ENCODE measurements around the gene KHNYN.
"Not testable (repeated sequence)": the region's sequence is repeated elsewhere in the genome, so short reads cannot be mapped to it uniquely, and the experiment has no call there.

The KHNYN gene

DNA sequence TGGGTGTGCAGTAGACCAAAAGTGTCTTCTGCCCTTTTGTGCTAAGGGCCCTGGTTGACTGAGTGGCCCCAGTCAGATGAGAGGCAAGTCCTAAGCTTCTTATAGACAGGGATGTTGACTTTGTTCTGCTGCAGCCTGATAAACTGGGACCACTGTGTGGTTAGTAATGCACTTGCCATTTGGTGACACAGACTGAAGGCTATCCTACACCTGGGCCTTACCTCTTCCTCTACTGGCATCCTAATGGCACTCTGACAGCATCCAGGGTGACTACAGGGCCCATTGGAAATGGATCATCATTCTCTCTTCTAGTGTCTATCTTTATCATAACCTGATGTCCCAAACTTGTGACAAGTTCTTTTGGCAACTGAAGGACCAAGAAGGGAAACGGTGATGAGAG lies 9.5 kb downstream of the KHNYN start:
- no peak for DNase-seq

DNA sequence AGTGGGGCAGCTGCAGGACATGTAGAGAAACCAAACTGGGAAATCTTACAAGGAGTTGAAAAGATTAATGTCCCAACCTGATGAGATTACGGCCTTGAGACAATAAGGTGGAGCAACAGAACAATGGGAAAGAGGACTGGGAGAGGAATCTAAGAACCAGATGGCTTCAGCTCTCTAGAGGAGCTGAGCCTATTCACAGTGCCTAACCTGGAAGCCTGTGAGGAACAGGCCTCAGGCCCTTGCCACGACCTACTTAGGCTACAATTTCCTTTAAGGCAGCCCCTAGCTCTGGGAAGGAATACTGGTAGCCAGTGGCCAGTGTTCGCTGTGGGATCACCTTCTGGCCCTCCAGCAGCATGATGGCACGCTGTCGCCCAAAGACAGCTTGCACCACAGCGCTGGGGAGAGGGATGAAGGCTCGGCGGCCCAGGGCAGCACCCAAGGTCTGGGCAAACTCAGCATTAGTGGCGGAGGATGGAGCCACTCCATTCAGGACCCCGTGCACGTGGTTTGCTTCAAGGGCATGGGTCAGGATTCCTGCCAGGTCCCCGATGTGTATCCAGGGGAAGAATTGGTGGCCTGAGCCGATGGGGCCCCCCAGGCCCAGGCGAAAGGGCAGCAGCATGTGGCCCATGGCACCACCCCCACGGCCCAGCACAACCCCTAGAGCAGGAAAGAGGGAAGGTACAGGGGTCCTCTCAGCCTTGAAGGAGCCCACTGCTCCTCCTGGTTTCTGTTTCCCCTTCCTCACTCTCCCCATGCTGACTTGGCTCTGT lies 10.3 kb downstream of the KHNYN start:
- DNase-seq: no peak

DNA sequence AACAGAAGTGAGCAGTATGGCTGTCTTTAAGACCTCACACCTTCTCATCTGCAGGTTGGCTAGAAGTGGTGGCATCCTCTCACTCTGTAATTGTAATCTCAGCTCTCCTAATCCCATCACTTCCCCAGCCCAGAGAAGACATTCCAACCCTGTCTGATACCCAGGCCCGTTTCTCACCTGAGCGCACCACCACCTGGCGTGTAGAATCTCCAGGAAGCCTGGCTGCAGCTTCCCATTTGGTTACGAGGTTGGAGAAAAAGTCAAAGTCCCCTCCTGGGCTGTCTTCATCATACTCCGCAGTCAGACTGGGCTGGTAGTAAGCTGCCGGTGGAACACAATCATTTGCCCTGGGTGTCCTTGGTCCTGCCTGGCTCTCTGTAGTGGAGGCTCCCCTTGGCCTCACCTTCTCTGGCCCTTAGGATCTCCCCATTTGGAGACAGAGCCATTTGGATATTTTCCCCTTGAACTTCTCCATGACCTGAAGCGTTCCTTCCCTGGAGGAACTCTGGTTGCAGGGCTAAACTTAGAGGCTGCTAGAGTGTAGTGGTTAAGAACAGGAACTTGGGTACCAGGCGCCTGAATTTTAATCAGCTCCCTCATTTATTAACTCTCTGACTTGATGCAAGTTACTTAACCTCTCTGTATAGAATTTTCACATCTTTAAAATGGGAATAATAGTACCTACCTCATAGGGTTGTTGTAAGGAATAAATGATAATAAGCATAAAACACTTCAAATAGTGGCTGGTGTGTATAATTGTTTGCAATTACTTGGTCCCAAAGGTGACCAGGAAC lies 11.0 kb downstream of the KHNYN start:
- no peak for DNase-seq

DNA sequence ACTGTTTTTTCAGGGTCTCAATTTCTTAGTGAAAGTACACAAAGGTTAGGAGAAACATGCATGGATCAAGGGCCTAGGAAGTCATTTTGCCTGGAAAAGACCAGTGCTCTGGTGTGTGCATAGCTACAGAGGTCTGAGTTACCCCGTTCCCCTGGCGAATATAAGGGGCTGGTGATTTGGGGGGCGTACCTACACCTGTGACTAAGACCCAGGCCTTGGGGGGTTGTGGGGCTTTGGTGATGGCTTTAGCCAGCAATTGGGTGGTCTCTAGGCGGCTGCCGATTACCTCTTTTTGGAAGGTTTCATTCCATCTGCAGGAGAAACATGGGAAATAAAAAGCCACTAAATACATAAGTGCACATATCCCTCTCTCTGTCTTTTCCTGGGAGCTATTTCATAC lies 11.7 kb downstream of the KHNYN start:
- DNase-seq: no peak

DNA sequence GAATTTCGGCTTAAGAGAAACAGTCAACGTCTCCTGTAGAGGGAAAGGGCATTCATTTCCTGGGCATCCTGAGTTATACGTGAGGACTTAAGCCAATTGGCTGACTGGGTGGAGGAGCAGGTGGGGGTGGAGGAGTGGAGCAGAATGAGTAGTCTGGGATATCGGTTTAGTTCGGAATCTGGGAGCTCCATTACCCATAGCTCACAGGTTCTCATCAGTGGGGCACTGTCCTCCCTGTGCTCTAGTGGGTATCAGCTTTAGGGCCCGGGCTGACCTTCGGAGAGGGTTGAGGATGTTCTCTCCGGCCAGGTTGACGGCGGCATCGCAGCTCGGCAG lies 12.1 kb downstream of the KHNYN start:
- no peak for DNase-seq

DNA sequence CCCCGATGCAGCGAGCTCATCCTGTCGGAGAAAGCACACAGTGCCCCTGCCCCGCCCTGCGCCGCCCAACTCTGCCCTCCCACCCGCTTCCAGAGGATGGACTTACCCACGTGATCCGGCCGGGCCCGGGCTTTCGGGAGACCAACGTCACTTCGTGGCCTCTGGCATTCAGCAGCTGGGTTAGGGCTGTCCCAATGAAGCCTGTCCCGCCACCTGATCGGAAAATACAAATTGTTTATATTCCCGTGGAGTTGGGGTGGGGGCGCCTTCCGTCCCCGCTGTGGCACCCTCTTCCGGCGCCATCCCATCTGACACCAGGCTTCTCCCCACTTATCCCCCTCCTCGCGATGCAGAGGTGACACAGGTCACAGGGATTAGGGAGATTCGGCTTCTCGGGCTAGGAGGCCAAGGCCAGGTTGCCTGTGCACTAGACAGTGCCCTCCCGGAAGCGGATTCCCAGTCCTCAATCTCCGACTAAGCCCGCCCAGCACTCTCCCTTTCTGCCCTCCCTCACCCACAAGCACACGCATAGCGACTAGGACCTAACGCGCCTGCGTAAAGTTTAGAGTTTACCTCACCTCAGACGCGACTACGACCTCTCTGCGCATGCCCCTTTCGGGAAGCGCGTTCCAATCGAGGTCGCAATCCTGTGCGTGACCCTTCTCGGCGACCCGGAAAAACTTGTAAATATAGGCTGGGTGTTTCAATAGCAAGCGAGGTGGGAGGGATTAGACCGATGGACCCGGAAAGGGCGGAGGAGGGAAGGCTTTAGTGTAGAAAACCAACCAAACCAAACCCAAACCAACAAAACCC lies 12.7 kb downstream of the KHNYN start, which contains the start of gene SDR39U1:
Gene SDR39U1, minus strand, starts transcription at position 537 of the 813 bp plus-strand sequence. Its CDS starts 7 bp downstream, at position 530.
- peak; percentile 99 for DNase-seq

DNA sequence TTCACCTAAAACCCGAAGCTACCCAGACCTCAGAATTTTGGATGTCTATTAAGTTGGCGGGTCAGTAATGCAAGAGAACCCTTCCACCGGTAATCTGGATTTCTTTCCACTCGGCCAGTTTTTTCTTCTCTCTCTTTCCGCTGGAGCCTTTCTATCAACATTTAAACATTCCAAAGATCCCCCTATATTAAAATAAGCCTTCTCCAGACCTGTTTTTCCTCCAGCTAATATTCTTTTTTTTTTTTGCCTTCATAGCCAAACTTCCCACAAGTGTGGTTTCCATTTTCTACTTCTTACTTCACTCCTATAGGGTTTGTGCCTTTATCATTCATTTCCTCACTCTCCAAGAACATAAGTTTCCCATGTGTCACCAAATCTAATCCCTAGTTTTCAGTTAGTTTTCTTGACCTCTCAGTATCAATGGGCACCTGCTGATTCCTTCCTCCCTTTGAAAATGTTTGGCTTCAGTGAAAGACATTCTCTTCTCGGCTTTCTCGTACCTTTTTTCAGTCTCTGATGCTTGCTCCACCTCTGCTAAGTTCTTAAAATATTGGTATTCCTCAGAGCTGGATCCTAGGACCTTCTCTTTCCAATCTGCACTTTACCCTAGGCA lies 13.4 kb downstream of the KHNYN start:
- DNase-seq: no peak

DNA sequence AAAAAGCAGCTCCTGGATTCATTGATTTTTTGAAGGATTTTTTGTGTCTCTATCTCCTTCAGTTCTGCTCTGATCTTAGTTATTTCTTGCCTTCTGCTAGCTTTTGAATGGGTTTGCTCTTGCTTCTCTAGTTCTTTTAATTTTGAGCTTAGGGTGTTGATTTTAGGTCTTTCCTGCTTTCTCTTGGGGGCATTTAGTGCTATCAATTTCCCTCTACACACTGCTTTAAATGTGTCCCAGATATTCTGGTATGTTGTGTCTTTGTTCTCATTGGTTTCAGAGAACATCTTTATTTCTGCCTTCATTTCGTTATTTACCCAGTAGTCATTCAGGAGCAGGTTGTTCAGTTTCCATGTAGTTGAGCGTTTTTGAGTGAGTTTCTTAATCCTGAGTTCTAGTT lies 21.1 kb downstream of the KHNYN start:
- DNase-seq: not testable (repeated sequence)

DNA sequence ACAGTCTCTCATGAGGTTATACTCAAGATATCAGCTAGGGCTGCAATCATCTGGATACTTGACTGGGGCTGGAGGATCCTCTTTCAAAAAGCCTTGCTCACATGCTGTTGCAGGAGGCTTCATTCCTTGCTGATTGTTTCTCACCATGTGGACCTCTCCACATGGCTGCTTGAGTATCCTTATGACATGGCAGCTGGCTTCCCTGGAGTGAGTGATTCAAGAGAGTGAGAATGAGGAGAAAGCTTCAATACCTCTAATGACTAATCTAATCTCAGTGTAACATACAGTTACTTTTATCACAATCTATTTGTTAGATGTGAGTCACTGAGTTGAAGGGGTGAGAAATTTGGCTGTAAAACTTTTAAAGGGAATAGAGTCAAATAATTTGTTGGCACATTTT lies 27.2 kb downstream of the KHNYN start:
- DNase-seq: no peak

DNA sequence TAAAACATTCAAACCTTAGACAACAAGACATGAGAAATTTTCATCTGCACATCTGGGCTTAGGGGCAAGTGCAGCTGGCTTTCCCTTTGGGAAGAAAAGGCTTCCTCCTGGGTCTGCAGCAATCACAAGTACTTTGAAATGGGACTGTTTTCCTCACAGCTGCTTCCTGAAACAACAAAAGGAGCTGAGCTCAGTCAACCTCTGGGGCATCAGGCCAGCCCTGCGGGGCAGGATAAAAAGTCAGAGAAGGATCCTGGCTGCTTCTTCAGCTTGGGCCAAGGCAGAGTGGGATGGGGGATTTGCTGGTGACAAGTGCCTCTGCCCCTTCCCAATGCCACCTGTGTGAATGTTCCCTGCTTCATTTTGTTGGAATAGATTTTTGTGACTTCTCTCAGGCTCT lies 29.0 kb downstream of the KHNYN start:
- no peak for DNase-seq

DNA sequence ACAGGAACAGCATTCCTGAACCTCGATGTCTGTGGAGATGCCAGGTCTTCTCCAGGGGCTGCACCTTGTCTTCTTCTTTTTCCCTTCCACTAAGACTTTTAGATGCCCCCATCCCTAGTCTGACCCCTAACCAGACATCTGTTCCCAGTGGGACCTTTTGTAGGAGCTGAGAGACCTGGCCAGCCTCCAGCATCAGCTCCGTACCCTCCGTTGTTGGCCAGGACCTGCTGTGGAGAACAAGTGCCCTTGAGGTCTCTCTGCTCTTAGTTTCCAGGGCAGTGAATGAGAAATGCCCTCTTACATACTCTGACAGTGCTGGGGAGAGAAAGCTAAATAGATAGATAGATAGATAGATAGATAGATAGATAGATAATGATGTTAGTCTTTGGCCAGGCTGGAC lies 29.6 kb downstream of the KHNYN start:
- DNase-seq: no peak

DNA sequence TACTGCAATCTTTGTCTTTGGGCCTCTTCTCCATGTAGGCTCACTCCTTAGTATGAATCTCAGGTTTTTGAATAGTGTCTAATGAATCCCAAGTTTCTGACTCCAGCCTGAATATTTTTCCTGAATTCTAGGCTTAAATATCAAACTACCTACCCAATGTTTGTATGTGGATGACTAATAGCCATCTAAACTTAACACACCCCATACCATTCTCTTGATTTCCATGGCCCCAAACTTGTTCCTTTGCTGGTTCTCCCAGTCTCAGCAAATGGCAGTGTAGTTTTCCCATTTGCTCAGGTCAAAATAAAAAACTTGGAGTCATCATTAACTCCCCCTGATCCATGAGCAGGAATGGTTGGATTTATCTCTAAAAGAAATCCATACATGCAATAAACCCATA lies 31.6 kb downstream of the KHNYN start:
- no peak for DNase-seq

DNA sequence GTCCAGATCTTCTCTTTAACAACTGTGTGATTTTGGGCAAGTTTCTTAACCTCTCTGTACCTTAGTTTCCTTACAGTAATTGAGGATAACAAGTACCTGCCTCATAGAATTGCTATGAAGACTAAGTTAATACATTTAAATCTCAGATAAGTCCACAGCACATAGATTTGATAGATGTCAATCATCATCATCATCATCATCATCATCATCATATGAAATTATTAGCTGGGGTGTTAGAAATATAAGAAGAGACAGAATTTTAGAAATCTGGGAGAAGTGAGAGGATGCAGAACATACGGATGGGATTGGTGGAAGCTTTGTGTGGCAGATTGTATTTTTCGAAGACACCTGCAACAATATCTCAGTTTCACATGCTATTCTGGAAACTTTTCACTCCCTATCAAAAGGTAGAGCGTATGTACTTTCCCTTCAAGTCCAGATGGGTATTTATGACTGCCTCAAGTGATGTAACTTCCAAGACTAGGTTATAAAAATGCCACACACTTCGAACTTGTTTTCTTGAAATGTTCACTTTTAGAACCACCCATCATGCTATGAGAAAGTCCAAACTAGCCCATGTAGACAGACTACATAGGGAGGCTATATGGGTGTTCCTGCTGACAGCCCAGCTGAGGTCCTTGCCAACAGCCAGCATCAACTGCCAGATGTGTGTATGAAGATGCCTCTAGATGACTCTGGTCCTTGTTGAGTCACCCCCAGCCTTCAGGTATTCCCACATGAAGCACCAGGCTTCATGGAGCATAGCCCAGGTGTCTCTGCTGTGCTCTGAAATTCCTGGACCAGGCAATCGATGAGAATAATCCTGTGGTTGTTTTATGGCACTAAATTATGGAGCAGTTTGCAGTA lies 33.5 kb downstream of the KHNYN start:
- DNase-seq: no peak

DNA sequence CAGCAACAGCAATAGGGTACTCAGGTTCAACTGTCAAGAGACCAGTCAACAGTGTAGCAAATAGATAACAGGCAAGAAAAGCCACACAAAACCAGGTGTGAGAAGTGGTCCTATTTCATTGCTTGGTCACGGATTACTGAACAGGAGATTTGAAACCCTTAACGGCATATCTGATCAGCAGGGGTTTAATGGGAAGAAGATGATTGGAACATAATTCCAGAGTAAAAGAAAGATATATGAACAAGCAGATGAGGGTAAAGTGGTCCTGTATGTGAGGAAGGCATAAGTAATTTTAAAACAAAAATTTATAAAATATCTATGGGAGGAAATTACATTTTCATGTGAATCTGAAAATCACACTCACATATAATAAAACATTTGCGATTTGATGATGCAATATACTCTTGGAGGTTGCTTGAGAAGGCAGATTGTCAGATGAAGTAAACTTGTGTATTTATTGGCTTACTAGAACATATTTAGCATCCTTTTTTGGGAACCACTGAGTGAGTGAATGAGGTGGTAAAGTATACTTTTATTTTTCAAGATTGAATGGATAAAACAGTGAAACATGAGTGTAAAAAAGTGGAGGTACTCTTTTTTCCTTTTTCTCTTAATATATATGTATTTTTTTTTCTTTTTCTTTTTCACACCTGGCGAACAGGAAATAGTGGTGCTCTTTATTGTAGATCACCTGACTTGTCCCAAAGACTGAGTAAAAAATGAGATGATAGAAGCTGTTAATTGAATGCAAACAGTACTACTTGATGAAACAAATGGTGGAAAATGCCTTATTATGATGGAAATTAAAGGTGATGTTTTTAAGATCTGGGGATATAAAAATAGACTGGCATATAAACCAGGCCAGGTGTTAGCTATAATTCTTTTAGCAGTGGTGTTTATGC lies 34.4 kb downstream of the KHNYN start:
- no peak for DNase-seq

DNA sequence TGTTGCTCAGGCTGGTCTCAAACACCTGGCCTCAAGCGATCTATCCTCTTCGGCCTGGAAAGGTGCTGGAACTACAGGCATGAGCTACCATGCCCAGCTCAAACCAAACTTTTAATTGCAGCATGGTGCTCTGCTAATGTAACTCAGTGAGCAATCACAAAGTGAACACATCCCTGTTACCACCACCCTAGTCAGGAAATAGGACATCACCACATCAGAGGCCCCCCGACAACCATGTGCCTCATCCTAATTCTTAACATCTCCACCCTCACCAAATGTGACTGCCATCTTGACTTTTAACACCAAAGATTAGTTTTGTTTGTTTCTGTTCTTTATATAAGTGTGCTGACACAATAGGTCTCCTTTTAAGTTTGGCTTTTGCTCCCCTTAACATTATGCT lies 35.6 kb downstream of the KHNYN start:
- no peak for DNase-seq

DNA sequence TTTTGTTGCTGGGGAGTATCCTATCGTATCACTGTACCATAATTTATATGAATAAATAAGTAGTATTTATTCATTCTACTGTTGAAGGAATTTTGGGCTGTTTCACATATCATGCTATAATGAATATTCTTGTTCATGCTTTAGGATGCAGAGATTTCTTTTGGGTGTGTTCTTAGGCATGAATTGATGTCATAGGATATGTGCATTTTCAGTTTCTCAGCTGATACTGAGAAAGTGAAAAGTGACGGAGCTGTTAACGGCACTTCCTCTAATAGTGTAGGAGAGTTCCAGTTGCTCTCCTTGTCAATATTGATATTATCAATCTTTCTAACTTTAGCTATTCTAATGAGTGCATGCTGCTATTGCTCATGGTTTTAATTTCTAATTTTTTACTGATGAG lies 36.1 kb downstream of the KHNYN start:
- no peak for DNase-seq

DNA sequence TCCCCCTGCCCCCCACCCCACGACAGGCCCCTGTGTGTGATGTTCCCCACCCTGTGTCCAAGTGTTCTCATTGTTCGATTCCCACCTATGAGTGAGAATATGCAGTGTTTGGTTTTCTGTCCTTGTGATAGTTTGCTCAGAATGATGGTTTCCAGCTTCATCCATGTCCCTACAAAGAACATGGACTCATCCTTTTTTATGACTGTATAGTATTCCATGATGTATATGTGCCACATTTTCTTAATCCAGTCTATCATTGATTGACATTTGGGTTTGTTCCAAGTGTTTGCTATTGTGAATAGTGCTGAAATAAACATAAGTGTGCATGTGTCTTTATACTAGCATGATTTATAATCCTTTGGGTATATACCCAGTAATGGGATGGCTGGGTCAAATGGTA lies 40.7 kb downstream of the KHNYN start:
- DNase-seq: not testable (repeated sequence)

DNA sequence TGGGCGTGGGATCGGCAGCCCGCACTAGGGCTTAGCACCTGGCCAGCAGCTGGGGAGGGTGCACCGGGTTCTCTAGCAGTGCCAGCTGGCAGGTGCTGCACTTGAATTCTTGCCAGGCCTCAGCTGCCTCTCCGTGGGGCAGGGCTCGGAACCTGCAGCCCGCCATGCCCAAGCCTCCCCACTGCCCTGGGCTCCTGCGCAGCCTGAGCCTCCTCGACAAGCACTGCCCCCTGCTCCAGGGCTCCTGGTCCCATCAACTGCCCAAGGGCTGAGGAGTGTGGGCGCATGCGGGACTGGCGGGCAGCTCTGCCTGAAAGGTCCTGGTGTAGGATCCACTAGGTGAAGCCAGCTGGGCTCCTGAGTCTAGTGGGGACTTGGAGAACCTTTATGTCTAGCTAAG lies 43.5 kb downstream of the KHNYN start:
- no peak for DNase-seq

DNA sequence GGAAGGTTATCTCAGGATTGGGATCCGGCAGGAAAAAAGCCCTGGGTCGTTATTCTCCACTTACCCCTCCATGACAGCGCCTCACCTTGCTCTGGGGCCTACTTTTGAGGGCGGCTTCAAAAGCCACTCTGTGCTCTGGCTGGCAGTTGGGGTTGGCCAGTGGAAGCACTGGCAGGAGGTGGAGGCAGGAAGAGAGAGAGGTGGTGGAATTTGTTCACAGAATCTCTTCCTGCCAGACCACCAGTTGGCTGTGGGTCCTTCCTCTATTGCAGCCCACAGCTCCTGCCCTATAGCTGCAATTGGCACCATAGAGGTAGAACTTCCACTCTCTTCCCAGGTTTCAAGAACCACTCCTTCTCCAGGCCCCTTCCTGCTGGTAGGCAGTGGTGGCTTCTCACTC lies 45.5 kb downstream of the KHNYN start:
- DNase-seq: no peak

DNA sequence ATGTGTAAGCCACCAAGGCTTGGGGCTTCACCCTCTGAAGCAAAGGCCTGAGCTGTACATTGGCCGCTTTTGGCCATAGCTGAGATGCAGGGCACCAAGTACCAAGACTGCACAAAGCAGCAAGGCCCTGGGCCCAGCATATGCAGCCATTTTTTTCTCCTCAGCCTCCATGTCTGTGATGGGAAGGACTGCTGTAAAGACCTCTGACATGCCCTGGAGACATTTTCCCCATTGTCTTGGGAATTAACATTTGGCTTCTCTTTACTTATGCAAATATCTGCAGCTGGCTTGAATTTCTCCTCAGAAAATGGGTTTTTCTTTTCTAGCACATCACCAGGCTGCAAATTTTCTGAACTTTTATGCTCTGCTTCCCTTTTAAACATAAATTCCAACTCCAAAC lies 50.2 kb downstream of the KHNYN start:
- not testable (repeated sequence) for DNase-seq

All from fibroblast of skin of abdomen (primary cell).